ENCODE data around the gene MAZ. TPM values are rescaled to one million over a fixed set of nuclear protein-coding genes. Genes with fewer than 3 reads are reported as not detected.
"Not testable (repeated sequence)": the region's sequence is repeated elsewhere in the genome, so short reads cannot be mapped to it uniquely, and the experiment has no call there.

Gene MAZ
- polyA plus RNA-seq, 1 donor from 2014 or later = 147 TPM

DNA sequence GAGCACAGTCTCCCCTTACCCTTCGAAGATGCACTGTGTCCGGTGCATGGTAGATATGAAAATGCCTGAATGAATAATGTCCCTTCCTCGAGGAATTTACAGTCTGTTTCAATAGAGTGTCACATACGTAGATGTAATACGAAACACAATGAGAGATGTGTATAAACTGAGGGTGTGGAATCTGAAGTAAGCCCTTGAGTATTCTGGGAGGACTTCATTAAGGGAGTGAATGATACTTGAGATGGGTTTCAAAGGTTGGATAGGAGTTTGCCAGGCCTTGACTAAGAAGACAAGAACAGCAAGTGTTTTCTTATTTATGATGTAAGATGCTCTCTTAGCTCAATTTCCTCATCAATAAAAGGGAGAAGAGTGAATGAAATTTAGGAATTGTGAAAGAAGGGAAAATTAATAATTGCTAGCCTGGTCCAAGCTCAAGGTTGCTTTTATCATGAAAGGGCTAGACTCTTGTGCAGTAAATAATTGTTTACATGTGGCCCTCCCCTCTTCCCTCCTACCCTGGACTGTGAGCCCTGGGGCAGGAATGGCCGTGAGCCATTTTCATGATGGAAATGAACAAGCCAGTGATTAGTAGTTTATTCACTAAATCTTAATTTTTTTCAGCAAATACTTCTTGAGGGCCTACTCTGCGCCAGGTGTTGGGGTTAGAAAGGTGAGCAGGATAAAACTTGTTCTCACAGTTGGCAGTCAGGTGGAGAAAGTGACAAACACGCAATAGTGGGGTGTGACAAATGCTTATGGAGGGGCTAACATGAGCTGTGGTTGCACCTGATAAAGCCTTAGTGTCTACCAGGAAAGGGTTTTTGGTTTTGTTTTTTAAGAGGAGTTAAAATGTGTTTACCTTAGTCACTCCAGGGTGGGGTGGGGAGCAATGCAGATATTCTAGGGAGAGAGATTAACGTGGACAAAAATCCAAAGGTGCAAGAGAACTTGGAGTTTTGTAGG is 14.2 kb upstream of the MAZ start:
- no peaks in the 10 kb centered on the region for H3K9me2 ChIP-seq (ENCODE audit: insufficient read depth, low read length)
- H4K20me1 ChIP-seq (ENCODE audit: insufficient read depth) = no peaks in the 10 kb centered on the region
- no peaks in the 10 kb centered on the region for H3F3A ChIP-seq (ENCODE audit: insufficient read depth, low read length, poor library complexity, severe bottlenecking)
- no peak overlapping the region for H3K27ac ChIP-seq (ENCODE audit: low read length)
- peaks cover 46% of the 10 kb centered on the region for H3K79me2 ChIP-seq (replicated peaks; ENCODE audit: insufficient read depth, low read length)
- peak overlapping the region; percentile 84 for H3K4me3 ChIP-seq (ENCODE audit: low read length)
- TF ChIP-seq POLR2AphosphoS5 (IDR thresholded peaks at IDR 0.05) (no peak), TAF1 (IDR thresholded peaks at IDR 0.05; ENCODE audit: low read depth) (no peak), RAD21 (conservative IDR thresholded peaks at IDR 0.05) (no peak), EP300 (conservative IDR thresholded peaks at IDR 0.05; ENCODE audit: poor library complexity, severe bottlenecking) (no peak), EZH2 (IDR thresholded peaks at IDR 0.05; ENCODE audit: borderline replicate concordance, insufficient read depth, low read length, poor library complexity, severe bottlenecking) (no peak), SMC3 (conservative IDR thresholded peaks at IDR 0.05; ENCODE audit: poor library complexity) (no peak), MXI1 (conservative IDR thresholded peaks at IDR 0.05; ENCODE audit: poor library complexity, severe bottlenecking) (no peak)
- TF ChIP-seq, protein P1, sequence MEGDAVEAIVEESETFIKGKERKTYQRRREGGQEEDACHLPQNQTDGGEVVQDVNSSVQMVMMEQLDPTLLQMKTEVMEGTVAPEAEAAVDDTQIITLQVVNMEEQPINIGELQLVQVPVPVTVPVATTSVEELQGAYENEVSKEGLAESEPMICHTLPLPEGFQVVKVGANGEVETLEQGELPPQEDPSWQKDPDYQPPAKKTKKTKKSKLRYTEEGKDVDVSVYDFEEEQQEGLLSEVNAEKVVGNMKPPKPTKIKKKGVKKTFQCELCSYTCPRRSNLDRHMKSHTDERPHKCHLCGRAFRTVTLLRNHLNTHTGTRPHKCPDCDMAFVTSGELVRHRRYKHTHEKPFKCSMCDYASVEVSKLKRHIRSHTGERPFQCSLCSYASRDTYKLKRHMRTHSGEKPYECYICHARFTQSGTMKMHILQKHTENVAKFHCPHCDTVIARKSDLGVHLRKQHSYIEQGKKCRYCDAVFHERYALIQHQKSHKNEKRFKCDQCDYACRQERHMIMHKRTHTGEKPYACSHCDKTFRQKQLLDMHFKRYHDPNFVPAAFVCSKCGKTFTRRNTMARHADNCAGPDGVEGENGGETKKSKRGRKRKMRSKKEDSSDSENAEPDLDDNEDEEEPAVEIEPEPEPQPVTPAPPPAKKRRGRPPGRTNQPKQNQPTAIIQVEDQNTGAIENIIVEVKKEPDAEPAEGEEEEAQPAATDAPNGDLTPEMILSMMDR (IDR thresholded peaks at IDR 0.05; ENCODE audit: poor library complexity, severe bottlenecking) = no peak
- TF ChIP-seq, protein P2, sequence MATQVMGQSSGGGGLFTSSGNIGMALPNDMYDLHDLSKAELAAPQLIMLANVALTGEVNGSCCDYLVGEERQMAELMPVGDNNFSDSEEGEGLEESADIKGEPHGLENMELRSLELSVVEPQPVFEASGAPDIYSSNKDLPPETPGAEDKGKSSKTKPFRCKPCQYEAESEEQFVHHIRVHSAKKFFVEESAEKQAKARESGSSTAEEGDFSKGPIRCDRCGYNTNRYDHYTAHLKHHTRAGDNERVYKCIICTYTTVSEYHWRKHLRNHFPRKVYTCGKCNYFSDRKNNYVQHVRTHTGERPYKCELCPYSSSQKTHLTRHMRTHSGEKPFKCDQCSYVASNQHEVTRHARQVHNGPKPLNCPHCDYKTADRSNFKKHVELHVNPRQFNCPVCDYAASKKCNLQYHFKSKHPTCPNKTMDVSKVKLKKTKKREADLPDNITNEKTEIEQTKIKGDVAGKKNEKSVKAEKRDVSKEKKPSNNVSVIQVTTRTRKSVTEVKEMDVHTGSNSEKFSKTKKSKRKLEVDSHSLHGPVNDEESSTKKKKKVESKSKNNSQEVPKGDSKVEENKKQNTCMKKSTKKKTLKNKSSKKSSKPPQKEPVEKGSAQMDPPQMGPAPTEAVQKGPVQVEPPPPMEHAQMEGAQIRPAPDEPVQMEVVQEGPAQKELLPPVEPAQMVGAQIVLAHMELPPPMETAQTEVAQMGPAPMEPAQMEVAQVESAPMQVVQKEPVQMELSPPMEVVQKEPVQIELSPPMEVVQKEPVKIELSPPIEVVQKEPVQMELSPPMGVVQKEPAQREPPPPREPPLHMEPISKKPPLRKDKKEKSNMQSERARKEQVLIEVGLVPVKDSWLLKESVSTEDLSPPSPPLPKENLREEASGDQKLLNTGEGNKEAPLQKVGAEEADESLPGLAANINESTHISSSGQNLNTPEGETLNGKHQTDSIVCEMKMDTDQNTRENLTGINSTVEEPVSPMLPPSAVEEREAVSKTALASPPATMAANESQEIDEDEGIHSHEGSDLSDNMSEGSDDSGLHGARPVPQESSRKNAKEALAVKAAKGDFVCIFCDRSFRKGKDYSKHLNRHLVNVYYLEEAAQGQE (IDR thresholded peaks at IDR 0.05; ENCODE audit: borderline replicate concordance) = no peak
- H3K36me3 ChIP-seq (ENCODE audit: insufficient read depth, low read length) = peaks cover 3% of the 10 kb centered on the region
- H3K9me3 ChIP-seq (ENCODE audit: low read length) = no peaks in the 10 kb centered on the region
- H3K4me2 ChIP-seq (ENCODE audit: low read length) = peak overlapping the region; percentile 38
- no peak overlapping the region for H2AFZ ChIP-seq (ENCODE audit: low read depth, low read length)
- no peaks in the 10 kb centered on the region for H3K27me3 ChIP-seq (ENCODE audit: insufficient read depth, low read depth, low read length)
- H3K9ac ChIP-seq (ENCODE audit: low read length) = peak overlapping the region; percentile 57

DNA sequence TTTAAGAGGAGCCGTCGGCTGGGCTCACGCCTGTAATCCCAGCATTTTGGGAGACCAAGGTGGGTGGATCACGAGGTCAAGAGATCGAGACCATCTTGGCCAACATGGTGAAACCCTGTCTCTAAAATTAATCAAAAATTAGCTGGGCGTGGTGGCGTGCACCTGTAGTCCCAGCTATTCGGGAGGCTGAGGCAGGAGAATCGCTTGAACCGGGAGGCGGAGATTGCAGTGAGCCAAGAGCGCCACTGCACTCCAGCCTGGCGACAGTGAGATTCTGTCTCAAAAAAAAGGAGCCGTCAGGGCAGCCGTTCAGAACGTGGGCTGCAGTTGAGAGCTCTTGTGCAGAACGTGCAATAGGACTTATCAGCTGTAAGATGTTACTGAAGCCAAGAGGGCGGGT is 13.2 kb upstream of the MAZ start:
- H2AFZ ChIP-seq (ENCODE audit: low read depth, low read length) = not testable (repeated sequence)
- peaks cover 46% of the 10 kb centered on the region for H3K79me2 ChIP-seq (replicated peaks; ENCODE audit: insufficient read depth, low read length)

More for the DNA sequence above, 13.2 kb upstream of the MAZ start:
- not testable (repeated sequence) for H3K9me3 ChIP-seq (ENCODE audit: low read length); H3K9me2 ChIP-seq (ENCODE audit: insufficient read depth, low read length); H3K9ac ChIP-seq (ENCODE audit: low read length); H3K27me3 ChIP-seq (ENCODE audit: insufficient read depth, low read depth, low read length); H3K4me3 ChIP-seq (ENCODE audit: low read length); H4K20me1 ChIP-seq (ENCODE audit: insufficient read depth); H3F3A ChIP-seq (ENCODE audit: insufficient read depth, low read length, poor library complexity, severe bottlenecking); H3K4me2 ChIP-seq (ENCODE audit: low read length); H3K27ac ChIP-seq (ENCODE audit: low read length); H3K36me3 ChIP-seq (ENCODE audit: insufficient read depth, low read length)
